Neutrophil (primary cell): ENCODE measurements around the gene DYNC1I1.

Experiments
- H3K27ac ChIP-seq: fragments of 200-600 bp; sonication (generic); 2 replicates; pipeline ENCODE4 v1.5.1; 2016; ENCODE audit warnings: mild to moderate bottlenecking, moderate library complexity
- H3K27me3 ChIP-seq: fragments of 200-600 bp; sonication (generic); 2 replicates; pipeline ENCODE4 v1.6.0; 2016; ENCODE audit warnings: mild to moderate bottlenecking
- H3K36me3 ChIP-seq: fragments of 200-600 bp; sonication (generic); 2 replicates; pipeline ENCODE4 v1.5.1; 2017
- H3K4me1 ChIP-seq, 2 experiments: fragments of 200-600 bp in 1 of 2; sonication (generic) in 1 of 2; 1 replicate in 1 of 2; 2 replicates in 1 of 2; pipeline versions ENCODE4 v1.5.1 to v1.6.1; 2013 to 2016; ENCODE audit warnings: low read depth in 1 of 2, low read length in 1 of 2, mild to moderate bottlenecking in 1 of 2, moderate library complexity in 1 of 2; ENCODE audit not compliant: control insufficient read depth in 1 of 2, insufficient read depth in 1 of 2
- H3K4me3 ChIP-seq, 2 experiments: fragments of 200-600 bp in 1 of 2; sonication (generic) in 1 of 2; 1 replicate in 1 of 2; 2 replicates in 1 of 2; pipeline ENCODE4 v1.5.1; 2013 to 2016; ENCODE audit warnings: low read depth in 1 of 2, low read length in 1 of 2, mild to moderate bottlenecking in 1 of 2, moderate library complexity in 1 of 2
- H3K9me3 ChIP-seq: fragments of 200-600 bp; sonication (generic); 2 replicates; pipeline ENCODE4 v1.5.1; 2016
- TF ChIP-seq, protein P1 (sequence below): fragments of 200-600 bp; sonication (generic); IDR thresholded peaks from 2 replicates; pipeline ENCODE4 v1.5.1; 2016; ENCODE audit warnings: antibody characterized with exemption

Gene DYNC1I1

DNA sequence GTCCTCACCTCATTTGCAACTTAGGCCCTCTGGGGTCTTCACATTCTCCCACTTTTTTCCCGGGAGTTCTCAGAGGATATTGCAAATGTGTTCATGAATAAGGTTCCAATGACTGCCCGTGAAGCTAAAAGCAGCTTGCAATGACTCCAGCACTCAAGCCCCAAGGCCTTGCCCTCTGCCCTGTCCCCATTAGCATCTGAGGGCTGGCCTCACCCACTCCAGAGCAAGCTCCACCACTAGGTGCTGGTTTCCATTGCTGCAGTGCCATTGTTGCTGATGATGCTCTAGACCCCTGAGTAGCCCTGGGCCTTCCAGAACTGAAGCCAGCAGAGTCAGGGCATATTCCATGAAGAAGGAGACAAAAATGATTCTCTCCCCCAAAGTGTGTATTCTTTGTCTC is 236.8 kb downstream of the DYNC1I1 start:
- Histone ChIP-seq H3K36me3 (no peaks in the 10 kb centered on the region), H3K27me3 (no peaks in the 10 kb centered on the region), H3K4me3 (no peak overlapping the region), H3K27ac (no peak overlapping the region), H3K4me1 (no peaks in the 10 kb centered on the region), H3K9me3 (no peaks in the 10 kb centered on the region)
- TF ChIP-seq, protein P1, sequence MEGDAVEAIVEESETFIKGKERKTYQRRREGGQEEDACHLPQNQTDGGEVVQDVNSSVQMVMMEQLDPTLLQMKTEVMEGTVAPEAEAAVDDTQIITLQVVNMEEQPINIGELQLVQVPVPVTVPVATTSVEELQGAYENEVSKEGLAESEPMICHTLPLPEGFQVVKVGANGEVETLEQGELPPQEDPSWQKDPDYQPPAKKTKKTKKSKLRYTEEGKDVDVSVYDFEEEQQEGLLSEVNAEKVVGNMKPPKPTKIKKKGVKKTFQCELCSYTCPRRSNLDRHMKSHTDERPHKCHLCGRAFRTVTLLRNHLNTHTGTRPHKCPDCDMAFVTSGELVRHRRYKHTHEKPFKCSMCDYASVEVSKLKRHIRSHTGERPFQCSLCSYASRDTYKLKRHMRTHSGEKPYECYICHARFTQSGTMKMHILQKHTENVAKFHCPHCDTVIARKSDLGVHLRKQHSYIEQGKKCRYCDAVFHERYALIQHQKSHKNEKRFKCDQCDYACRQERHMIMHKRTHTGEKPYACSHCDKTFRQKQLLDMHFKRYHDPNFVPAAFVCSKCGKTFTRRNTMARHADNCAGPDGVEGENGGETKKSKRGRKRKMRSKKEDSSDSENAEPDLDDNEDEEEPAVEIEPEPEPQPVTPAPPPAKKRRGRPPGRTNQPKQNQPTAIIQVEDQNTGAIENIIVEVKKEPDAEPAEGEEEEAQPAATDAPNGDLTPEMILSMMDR = no peak

DNA sequence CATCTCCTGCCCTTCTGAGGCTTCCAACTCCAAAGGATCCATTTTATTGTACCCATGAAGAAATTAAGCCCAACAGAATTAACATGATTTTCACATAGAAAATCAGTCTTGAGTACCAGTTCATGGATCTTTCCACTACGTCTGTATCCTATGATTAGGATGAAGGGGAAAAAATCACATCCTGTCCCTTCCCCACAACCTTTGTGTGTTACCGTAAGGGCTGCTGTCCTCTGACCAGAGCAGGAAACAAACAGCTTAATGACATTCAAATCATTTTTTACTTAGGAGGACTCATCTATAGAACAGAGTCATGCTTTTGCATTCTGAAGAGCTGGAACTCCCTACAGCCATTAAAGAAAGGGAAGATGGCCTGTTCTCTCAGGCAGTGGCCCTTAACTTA is 241.5 kb downstream of the DYNC1I1 start:
- H3K9me3 ChIP-seq = no peaks in the 10 kb centered on the region

DNA sequence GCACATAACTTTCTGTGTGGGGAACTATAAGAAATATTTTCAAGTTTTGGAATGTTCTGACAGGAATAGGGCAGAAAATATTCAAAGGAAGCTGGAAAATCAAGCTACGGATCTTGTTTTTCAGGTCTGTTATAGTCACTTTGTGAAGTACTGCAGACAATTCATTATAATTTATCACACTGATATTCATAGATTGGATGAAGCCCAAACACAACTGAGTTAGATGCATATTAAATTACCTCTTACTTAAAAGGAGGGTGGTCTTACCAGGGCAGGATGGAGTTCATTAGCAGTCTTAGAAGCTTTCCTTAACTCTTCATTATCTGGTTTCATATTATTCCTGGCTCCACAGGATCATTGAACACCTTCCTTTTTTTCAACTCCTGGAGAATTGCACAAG is 242.3 kb downstream of the DYNC1I1 start:
- H3K36me3 ChIP-seq = no peaks in the 10 kb centered on the region
- H3K4me1 ChIP-seq = no peaks in the 10 kb centered on the region
- no peak overlapping the region for H3K27ac ChIP-seq
- TF ChIP-seq, protein P1 = no peak
- H3K27me3 ChIP-seq = no peaks in the 10 kb centered on the region
- H3K9me3 ChIP-seq = no peaks in the 10 kb centered on the region
- H3K4me3 ChIP-seq = no peak overlapping the region

More for the DNA sequence above, 241.5 kb downstream of the DYNC1I1 start:
- no peak overlapping the region for H3K27ac ChIP-seq
- no peaks in the 10 kb centered on the region for H3K27me3 ChIP-seq
- H3K4me3 ChIP-seq = no peak overlapping the region
- H3K36me3 ChIP-seq = no peaks in the 10 kb centered on the region
- TF ChIP-seq, protein P1 = no peak
- no peaks in the 10 kb centered on the region for H3K4me1 ChIP-seq

DNA sequence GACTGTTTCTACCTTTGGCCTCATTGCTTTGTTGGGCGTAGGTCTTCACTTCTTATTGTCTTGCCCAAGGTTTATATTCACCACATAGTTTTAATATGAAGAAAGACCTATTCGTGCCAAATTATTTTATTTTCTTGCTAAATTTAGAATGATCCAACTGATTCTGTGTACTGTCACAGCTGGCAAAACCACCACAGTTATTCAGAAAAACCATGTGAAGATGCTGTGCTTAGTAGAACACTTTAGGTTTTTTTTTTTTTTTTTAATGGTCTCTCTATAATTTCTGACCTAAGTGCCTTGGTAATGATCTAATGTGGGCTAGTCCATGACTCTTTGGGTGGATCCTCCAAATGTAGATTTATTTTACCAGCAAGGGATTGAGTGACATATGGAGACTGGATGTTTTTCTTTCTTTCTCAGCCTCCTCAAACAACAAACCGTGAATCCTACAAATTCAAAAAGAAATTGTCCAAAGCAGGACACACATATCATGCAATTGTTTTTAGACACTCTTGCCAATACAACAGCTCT is 243.8 kb downstream of the DYNC1I1 start:
- no peaks in the 10 kb centered on the region for H3K4me1 ChIP-seq
- H3K27me3 ChIP-seq = no peaks in the 10 kb centered on the region
- H3K27ac ChIP-seq = no peak overlapping the region
- H3K9me3 ChIP-seq = no peaks in the 10 kb centered on the region
- no peaks in the 10 kb centered on the region for H3K36me3 ChIP-seq
- H3K4me3 ChIP-seq = no peak overlapping the region
- TF ChIP-seq, protein P1 = no peak

DNA sequence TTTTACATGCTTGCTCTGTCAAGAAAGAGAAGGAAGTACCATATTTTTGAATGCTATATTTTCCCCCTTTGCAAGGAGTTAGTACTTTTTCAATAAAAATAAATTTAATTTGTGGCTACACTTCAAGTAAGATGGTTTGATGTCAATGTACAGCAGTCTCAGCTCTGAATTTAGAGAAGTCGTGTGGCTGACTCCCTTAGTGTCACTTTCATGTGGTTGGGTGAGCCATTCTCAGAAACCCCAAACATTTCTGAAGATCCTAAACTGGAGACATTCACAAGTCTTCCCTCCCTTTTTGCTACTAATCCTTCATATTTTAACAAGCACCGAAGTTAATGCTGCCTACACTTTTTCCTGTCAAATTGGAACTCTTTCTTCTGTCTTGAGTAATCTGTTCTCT is 244.4 kb downstream of the DYNC1I1 start:
- Histone ChIP-seq H3K9me3 (no peaks in the 10 kb centered on the region), H3K27me3 (no peaks in the 10 kb centered on the region), H3K4me1 (no peaks in the 10 kb centered on the region)

More for the DNA sequence above, 244.4 kb downstream of the DYNC1I1 start:
- Histone ChIP-seq H3K4me3 (no peak overlapping the region), H3K27ac (no peak overlapping the region), H3K36me3 (no peaks in the 10 kb centered on the region)
- TF ChIP-seq, protein P1 = no peak
